ENCODE measurements around the gene CREBRF. TPM values are rescaled to one million over a fixed set of nuclear protein-coding genes. Genes with fewer than 3 reads are reported as not detected.
A peak's percentile ranks its signal among the peaks of the same experiment; 100 is the strongest.

Gene CREBRF
- polyA plus RNA-seq, 2 of the 4 experiments (the other 2 are of a cell fraction), result 1.8 to 7.2 TPM

- TF ChIP-seq PBX3 (IDR thresholded peaks at IDR 0.05) (no peak), RFX5 (IDR thresholded peaks at IDR 0.05) (no peak), MAFK (IDR thresholded peaks at IDR 0.05; ENCODE audit: partially characterized antibody) (no peak)
Measured at GRCh38 chr5:173143567-173143966, 87.4 kb downstream of the CREBRF start (continued).

- no peaks in the 10 kb centered on the region for H3K4me1 ChIP-seq
- FAIRE-seq (peak; percentile 39), DNase-seq (ENCODE audit: low read depth in 1 of 2, low spot score in 1 of 2) (peak; percentile 94 to 95), ATAC-seq (peak; percentile 96 to 97)
- POLR2A ChIA-PET, result interaction anchor here (1.3 to 1.4 kb wide), 2 partner anchors 87 to 160 kb away, joined by 4 to 5 read pairs; no protein-coding TSS in a partner anchor
- peak within 1 kb of the TSS; percentile 71 for H3K4me3 ChIP-seq
- H3K9me3 ChIP-seq, result no peaks in the 10 kb centered on the region
- CTCF ChIA-PET, result interaction anchor here (0.6 to 1.9 kb wide), 33 partner anchors 9 to 669 kb away, joined by 3 to 17 read pairs (median 4); no protein-coding TSS in a partner anchor
- H3K27ac ChIP-seq, result peak within 1 kb of the TSS; percentile 86 to 88
- H3K4me2 ChIP-seq, result peak within 1 kb of the TSS; percentile 77
- 8% methylated on average over 39 of the region's 48 CpGs for WGBS (ENCODE audit: missing lambda C conversion rate)
- TF ChIP-seq NFE2L2 (conservative IDR thresholded peaks at IDR 0.05; ENCODE audit: low read length) (no peak), CBX2 (IDR thresholded peaks at IDR 0.05; ENCODE audit: borderline replicate concordance, low read depth) (no peak), POLR2A (IDR thresholded peaks at IDR 0.05; ENCODE audit: low read length) (peak; percentile 40), KDM1A (IDR thresholded peaks at IDR 0.05; ENCODE audit: low read depth) (no peak), HDAC2 (IDR thresholded peaks at IDR 0.05) (no peak), ESRRA (IDR thresholded peaks at IDR 0.05; ENCODE audit: borderline replicate concordance, low read length) (no peak), MAFK (IDR thresholded peaks at IDR 0.05; ENCODE audit: partially characterized antibody) (peak; percentile 33), JUN (IDR thresholded peaks at IDR 0.05) (peak; percentile 48 to 91; a peak in 3 of 5 replicates), RAD21 (conservative IDR thresholded peaks at IDR 0.05 in 1 of 2, IDR thresholded peaks at IDR 0.05 in 1 of 2) (peak; percentile 48 to 63), ZNF302 (CRISPR knock-in tag; IDR thresholded peaks at IDR 0.05) (no peak), FOSB (CRISPR knock-in tag; IDR thresholded peaks at IDR 0.05) (no peak), CBX8 (IDR thresholded peaks at IDR 0.05) (no peak), RFX5 (IDR thresholded peaks at IDR 0.05) (peak; percentile 31; the same call in 1 of the 2 replicates), TFCP2L1 (CRISPR knock-in tag; IDR thresholded peaks at IDR 0.05) (no peak), ZFP36 (IDR thresholded peaks at IDR 0.05; ENCODE audit: borderline replicate concordance, partially characterized antibody) (no peak), FOXS1 (CRISPR knock-in tag; IDR thresholded peaks at IDR 0.05) (no peak), PHF8 (IDR thresholded peaks at IDR 0.05; ENCODE audit: borderline replicate concordance, low read depth) (peak; percentile 91; the same call in 1 of the 2 replicates), MAX (IDR thresholded peaks at IDR 0.05) (peak; percentile 95), CHD2 (IDR thresholded peaks at IDR 0.05; ENCODE audit: low read length, partially characterized antibody) (no peak), GATA3 (IDR thresholded peaks at IDR 0.05; ENCODE audit: borderline replicate concordance) (peak; percentile 26; the same call in 1 of the 2 replicates), REST (IDR thresholded peaks at IDR 0.05) (peak; percentile 20; the same call in 1 of the 2 replicates), BHLHE40 (IDR thresholded peaks at IDR 0.05; ENCODE audit: low read depth, low read length) (peak; percentile 71), CTCF (IDR thresholded peaks at IDR 0.05) (peak; percentile 95), EHMT2 (IDR thresholded peaks at IDR 0.05; ENCODE audit: low read depth) (no peak), USF2 (IDR thresholded peaks at IDR 0.05) (peak; percentile 33; the same call in 1 of the 2 replicates), CEBPB (IDR thresholded peaks at IDR 0.05) (no peak), RCOR1 (IDR thresholded peaks at IDR 0.05; ENCODE audit: low read depth, low read length) (no peak), ELK1 (IDR thresholded peaks at IDR 0.05; ENCODE audit: low read depth, low read length) (no peak)
Measured at GRCh38 chr5:173144200-173145176, 88.3 kb downstream of the CREBRF start, which contains the start of gene BNIP1. TSS of gene BNIP1 (plus strand) at chr5:173144531. CDS start at chr5:173144546, 15 bp downstream.
